ENCODE data around the gene DAAM2.

DAAM2 gene

GRCh38 chr6:39907871-39908575, 115.8 kb downstream of the DAAM2 start:
- FAIRE-seq (no peak), DNase-seq (ENCODE audit: low spot score) (no peak)

GRCh38 chr6:39908838-39909583, 116.8 kb downstream of the DAAM2 start:
- no peak for FAIRE-seq

GRCh38 chr6:39909701-39910100, 117.5 kb downstream of the DAAM2 start:
- DNase-seq (ENCODE audit: low spot score): no peak
- no peak for FAIRE-seq

More at GRCh38 chr6:39908838-39909583, 116.8 kb downstream of the DAAM2 start:
- no peak for DNase-seq (ENCODE audit: low spot score)

GRCh38 chr6:39910164-39910563, 118.0 kb downstream of the DAAM2 start:
- FAIRE-seq (no peak), DNase-seq (ENCODE audit: low spot score) (no peak)

- no peak for FAIRE-seq
- no peak for DNase-seq (ENCODE audit: low spot score)
Observed at GRCh38 chr6:39910744-39911143, 118.6 kb downstream of the DAAM2 start.

- DNase-seq (ENCODE audit: low spot score) (no peak), FAIRE-seq (no peak)
Observed at GRCh38 chr6:39911513-39912125, 119.4 kb downstream of the DAAM2 start.

- no peak for FAIRE-seq
Observed at GRCh38 chr6:39912446-39912845, 120.3 kb downstream of the DAAM2 start.

GRCh38 chr6:39913391-39913916, 121.3 kb downstream of the DAAM2 start:
- no peak for FAIRE-seq
- DNase-seq (ENCODE audit: low spot score): no peak

More at GRCh38 chr6:39912446-39912845, 120.3 kb downstream of the DAAM2 start:
- no peak for DNase-seq (ENCODE audit: low spot score)

- no peak for DNase-seq (ENCODE audit: low spot score)
- no peak for FAIRE-seq
Observed at GRCh38 chr6:39914239-39914638, 122.1 kb downstream of the DAAM2 start.

GRCh38 chr6:39915866-39916265, 123.7 kb downstream of the DAAM2 start:
- DNase-seq (ENCODE audit: low spot score) (no peak), FAIRE-seq (no peak)

GRCh38 chr6:39917329-39917728, 125.2 kb downstream of the DAAM2 start:
- no peak for FAIRE-seq
- DNase-seq (ENCODE audit: low spot score): no peak

GRCh38 chr6:39917981-39918380, 125.8 kb downstream of the DAAM2 start:
- no peak for DNase-seq (ENCODE audit: low spot score)
- no peak for FAIRE-seq

GRCh38 chr6:39918831-39919230, 126.7 kb downstream of the DAAM2 start:
- DNase-seq (ENCODE audit: low spot score) (no peak), FAIRE-seq (no peak)

- DNase-seq (ENCODE audit: low spot score) (no peak), FAIRE-seq (no peak)
Observed at GRCh38 chr6:39920157-39920556, 128.0 kb downstream of the DAAM2 start.

- FAIRE-seq: no peak
Observed at GRCh38 chr6:39922821-39923220, 130.6 kb downstream of the DAAM2 start.

GRCh38 chr6:39923394-39923793, 131.2 kb downstream of the DAAM2 start:
- no peak for FAIRE-seq
- no peak for DNase-seq (ENCODE audit: low spot score)

More at GRCh38 chr6:39922821-39923220, 130.6 kb downstream of the DAAM2 start:
- no peak for DNase-seq (ENCODE audit: low spot score)

- FAIRE-seq (no peak), DNase-seq (ENCODE audit: low spot score) (no peak)
Observed at GRCh38 chr6:39923861-39924260, 131.7 kb downstream of the DAAM2 start.

GRCh38 chr6:39924283-39924682, 132.1 kb downstream of the DAAM2 start:
- DNase-seq (ENCODE audit: low spot score) (no peak), FAIRE-seq (no peak)

- DNase-seq (ENCODE audit: low spot score) (no peak), FAIRE-seq (no peak)
Observed at GRCh38 chr6:39925191-39925930, 133.2 kb downstream of the DAAM2 start.

- FAIRE-seq: no peak
- no peak for DNase-seq (ENCODE audit: low spot score)
Observed at GRCh38 chr6:39925931-39926290, 133.7 kb downstream of the DAAM2 start.

- DNase-seq (ENCODE audit: low spot score) (no peak), FAIRE-seq (no peak)
Observed at GRCh38 chr6:39926668-39927067, 134.5 kb downstream of the DAAM2 start.
